GM21423 (cell line): ENCODE measurements around the gene HDAC5.
"Not testable (repeated sequence)": the region's sequence is repeated elsewhere in the genome, so short reads cannot be mapped to it uniquely, and the experiment has no call there.

Experiments
- ATAC-seq: cut with Tn5 transposase; IDR thresholded peaks from one replicate; pipeline ENCODE4 v1.9.1; 2021; ENCODE audit warnings: mild to moderate bottlenecking, moderate library complexity; ENCODE audit not compliant: unreplicated experiment

HDAC5 gene

DNA sequence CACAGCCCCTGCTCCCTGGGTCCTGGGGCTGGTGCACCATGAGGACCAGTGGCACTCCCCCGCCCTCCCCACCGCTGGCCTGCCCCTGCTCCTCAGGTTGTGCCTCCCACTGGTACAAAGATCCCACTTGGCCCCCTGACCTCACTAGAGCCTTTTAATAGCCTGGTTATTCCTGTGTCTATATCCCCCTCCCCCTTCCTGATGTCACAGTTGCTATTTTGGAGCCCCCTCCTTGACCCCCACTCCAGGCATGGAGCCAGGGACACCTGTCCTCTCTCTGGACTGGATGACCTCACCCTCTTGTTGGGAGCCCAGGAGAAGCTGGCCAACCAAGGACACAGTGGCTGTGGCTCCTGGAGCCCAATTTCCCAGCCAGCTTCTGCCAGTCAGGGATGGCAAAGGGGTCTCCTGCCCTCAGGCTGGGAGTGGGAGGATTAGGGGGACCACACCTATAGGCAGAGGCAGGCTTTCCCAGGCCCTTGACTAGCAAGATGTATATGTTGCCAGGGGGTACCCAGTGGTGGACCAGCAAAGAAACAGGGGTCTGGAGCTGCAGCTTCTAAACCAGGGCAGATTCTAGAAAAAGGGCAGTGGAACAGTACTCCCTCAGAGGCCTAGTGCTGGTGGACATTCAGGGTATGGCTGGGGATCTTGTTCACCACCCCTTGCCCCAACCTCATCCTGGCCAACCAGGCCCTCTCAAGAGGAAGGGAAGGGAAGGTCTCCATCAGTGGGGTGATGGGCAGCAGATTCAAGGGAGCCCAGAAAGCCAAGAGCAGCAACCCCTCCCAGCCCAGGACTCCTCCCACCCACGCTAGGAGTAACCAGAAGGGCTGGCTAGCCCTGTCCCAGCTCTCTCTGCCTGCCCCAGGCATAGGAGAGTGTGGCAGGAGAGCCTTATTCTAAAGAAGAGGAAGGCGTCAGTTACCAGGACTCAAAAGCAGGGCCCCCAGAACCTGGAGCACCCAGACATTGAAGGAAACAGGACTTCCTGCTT lies 10.9 kb downstream of the HDAC5 start:
- no peak for ATAC-seq

GRCh38 chr17:44111777-44112176 lies 11.7 kb downstream of the HDAC5 start:
- no peak for ATAC-seq

GRCh38 chr17:44110823-44111633 lies 12.4 kb downstream of the HDAC5 start:
- ATAC-seq: peak; percentile 62

DNA sequence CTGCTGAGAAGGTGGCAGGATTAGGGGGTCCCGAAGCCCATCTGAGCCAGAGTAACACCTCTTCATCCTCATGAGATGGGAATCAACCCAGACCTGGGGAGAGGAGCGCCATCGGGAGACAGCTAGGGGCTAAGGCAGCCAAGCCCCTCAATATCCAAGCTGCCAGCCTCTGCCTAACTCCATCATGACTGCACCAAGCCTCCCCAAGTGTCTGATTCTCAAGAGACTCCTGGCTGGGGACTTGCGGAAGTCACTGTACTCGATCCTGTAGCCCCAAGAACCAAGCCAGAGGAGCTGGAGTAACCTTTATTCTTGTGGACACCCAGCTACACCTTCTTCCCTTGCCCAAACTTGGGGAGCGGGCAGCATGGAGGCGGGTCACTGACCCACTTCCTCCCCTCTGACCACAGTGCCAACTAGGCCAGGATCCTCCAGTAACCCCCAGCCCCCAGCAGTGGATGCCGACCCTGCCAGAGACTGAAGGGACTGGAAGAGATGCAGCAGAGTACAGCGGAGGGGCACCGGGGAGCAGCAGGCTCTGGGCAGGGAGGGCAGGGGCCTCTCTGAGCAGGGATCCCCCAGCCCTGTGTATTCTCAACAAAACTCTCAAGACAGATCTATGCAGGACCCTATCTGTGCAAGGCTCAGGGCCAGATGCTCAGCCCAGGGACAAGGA lies 13.3 kb downstream of the HDAC5 start:
- no peak for ATAC-seq

DNA sequence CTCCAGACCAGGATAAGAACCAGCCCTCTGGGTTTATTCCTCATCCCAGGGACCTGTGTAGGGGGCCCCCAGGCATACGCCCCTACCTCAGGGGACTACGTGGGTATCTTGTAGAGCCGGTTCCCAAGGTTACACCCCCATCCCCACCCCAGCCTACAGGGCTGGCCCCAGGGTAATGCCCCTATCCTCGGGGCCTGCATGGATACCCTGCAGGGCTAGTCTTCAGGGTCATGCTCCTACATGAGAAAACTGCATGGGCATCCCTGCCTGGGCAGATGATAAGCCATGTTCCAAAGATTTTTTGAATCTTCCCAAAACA lies 14.2 kb downstream of the HDAC5 start:
- no peak for ATAC-seq

GRCh38 chr17:44108440-44109311 lies 14.8 kb downstream of the HDAC5 start:
- ATAC-seq: no peak

GRCh38 chr17:44106801-44107200 lies 16.6 kb downstream of the HDAC5 start:
- ATAC-seq: no peak

GRCh38 chr17:44105941-44106340 lies 17.5 kb downstream of the HDAC5 start:
- ATAC-seq: no peak

GRCh38 chr17:44105483-44105882 lies 18.0 kb downstream of the HDAC5 start:
- ATAC-seq: no peak

DNA sequence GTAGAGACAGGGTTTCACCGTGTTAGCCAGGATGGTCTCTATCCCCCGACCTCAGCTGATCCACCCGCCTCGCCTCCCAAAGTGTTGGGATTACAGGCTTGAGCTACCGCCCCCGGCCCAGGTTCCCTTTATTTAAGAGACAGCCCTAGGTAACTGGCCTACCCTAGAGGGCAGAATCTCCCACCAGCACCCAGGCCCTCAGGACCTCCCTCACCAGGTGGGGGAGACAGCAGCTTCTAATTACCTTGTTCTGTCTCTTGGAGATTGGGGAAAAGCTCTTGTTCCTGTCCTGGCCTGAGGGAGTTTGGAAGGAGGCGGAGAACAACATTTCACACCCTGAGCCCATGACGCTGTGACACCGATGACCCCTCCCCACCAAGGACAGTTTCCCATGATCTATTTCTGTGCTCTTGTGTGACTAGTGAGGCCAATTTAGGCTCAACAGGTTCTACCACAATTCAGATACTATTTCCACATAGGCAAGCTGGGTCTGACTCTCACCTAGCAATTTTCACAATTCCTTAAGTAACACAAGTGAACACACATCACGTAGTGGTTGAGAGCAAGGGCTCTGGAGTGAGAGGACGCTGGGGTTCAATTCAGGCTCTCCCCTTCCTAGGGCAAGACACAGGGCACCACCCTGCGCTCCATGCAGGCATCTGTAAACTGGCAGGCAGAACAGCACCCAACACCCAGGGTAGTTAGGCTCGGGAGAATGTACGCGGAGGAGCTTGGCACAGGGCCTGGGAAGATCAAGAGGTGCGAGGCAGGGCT lies 20.4 kb downstream of the HDAC5 start:
- ATAC-seq: no peak

GRCh38 chr17:44101858-44102257 lies 21.6 kb downstream of the HDAC5 start:
- not testable (repeated sequence) for ATAC-seq

- ATAC-seq: no peak
Measured at GRCh38 chr17:44097110-44097958, 26.1 kb downstream of the HDAC5 start.

DNA sequence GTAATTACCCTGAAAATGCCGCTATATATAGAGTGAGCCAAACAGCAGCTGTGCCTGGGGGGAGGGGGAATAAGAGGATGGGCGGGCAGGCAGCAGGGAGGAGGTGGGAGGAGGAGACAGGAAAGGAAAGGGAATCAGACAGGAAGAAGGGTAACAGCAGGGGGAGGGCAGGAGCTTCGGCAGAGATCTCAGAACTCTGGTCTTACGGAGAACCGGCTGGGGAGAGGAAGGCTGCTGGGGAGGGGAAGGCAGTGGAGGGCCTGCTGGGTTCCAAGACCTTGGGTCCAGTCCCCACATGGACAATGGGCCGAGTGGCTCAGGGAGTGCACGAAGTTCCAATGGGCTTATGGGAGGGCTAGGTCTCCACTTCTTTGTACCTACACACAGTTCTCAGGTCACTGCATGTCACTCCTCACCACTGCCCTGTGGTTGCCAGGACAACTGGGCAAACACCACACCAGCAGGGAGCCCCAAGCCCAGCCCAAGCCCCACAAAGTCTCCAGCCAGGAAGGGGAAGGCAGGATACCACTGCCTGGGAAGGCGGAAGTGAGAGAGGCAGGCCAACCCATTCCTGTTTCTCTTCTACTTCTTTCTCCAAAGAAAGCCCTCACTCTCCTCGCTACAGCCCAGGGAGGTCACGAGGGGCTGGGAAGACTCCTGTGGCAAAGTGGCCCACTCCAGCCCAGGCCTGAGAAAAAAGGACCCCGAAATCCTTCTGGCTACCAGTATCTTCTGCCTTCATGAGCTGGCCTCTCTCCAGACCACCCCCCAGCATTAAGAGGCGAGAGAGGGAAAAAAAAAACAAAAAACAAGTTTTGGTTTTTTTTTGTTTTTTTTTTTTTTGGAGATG lies 27.6 kb downstream of the HDAC5 start:
- no peak for ATAC-seq

DNA sequence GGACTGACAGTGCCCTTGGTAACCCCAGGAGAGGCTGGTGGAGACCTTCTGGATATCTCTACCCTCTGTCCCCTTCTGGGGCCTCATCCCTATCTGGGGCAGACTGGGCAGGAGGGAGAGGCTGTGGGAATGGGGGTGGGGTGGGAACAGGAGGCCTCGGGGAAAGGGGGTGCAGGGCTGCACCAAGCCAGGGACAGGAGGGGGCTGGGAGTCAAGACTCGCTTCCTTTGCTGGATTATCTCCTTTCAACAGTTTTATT lies 28.1 kb downstream of the HDAC5 start:
- no peak for ATAC-seq

DNA sequence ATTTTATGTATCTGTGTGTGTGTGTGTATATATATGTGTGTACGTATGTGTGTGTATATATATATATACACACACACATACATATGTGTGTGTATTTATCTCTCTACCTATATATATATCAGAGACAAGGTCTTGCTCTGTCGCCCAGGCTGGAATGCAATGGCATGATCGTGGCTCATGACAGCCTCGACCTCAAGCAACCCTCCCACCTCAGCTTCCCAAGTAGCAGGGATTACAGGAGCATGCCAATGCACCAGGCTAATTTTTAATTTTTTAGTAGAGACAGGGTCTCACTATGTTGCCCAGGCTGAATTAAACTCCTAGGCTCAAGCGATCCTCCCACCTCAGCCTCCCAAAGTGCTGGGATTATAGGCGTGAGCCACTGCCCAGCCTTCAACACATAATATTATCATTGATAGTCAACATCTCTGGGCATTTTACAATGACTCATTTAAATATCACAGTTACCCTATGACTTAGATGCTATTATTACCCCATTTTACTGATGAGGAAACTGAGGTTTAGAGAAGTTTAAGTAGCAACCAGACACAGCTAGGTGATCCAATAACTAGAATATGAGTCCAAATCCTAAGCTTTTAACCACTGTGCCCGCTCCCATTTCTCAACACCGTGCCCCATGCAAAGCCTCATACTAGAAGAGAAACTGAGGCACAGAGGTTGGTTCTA lies 28.6 kb downstream of the HDAC5 start:
- ATAC-seq: no peak

GRCh38 chr17:44093231-44093900 lies 30.1 kb downstream of the HDAC5 start:
- ATAC-seq: no peak

DNA sequence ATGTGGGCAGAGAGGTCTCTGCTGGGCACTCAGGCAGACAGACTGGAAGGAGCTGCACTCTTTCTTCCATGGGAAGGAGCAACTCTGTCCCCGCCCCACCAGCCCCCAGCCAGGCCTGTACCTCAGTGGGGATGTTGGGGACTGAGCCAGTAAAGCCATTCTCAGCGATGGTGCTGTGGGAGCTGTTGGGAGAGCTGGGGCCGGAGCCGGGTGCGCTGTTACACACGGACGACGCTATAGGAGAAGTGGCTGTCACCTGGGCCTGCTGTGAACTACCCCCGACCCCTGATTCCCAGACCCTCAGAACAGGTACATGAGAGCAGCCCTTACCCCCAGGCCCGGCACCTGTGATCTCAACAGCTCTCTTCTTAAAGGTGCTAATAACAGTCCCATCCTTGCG lies 31.4 kb downstream of the HDAC5 start:
- ATAC-seq: no peak
